OCI-LY3 (cell line): ENCODE measurements around the gene CBX1.

ENCODE experiments used
- H2AFZ ChIP-seq: fragments of 200-600, 300-600 bp; shearing (Covaris generic); 2 replicates; pipeline ENCODE4 v1.6.0; 2014; ENCODE audit warnings: antibody characterized with exemption, low read depth, low read length
- H3K27ac ChIP-seq: fragments of 200-600, 300-600 bp; sonication (generic); 2 replicates; pipeline ENCODE4 v1.5.1; 2014; ENCODE audit warnings: mild to moderate bottlenecking, low read length, moderate library complexity, mixed read lengths
- H3K27me3 ChIP-seq: fragments of 200-600, 300-600 bp; sonication (generic); 2 replicates; pipeline ENCODE4 v1.6.1; 2014; ENCODE audit warnings: low read depth, low read length, mixed read lengths
- H3K36me3 ChIP-seq: fragments of 200-600, 300-600 bp; sonication (generic); replicated peaks from 2 replicates; pipeline ENCODE3; 2014; ENCODE audit warnings: low read depth, low read length, mixed read lengths
- H3K4me1 ChIP-seq: fragments of 300-600, 200-600 bp; sonication (generic); 2 replicates; pipeline ENCODE4 v1.6.1; 2014; ENCODE audit warnings: low read length, mixed read lengths
- H3K4me2 ChIP-seq: fragments of 200-600, 300-600 bp; sonication (generic); 2 replicates; pipeline ENCODE4 v1.6.1; 2014; ENCODE audit warnings: low read length, mixed read lengths
- H3K4me3 ChIP-seq: fragments of 300-600, 200-600 bp; sonication (generic); 2 replicates; pipeline ENCODE4 v1.5.1; 2014; ENCODE audit warnings: antibody characterized with exemption, mild to moderate bottlenecking, low read length, moderate library complexity
- H3K79me2 ChIP-seq: fragments of 300-600, 200-600 bp; shearing (Covaris generic); 2 replicates; pipeline ENCODE4 v1.6.1; 2014; ENCODE audit warnings: mild to moderate bottlenecking, low read length, mixed read lengths
- H3K9ac ChIP-seq: fragments of 300-600, 200-600 bp; shearing (Covaris generic); 2 replicates; pipeline ENCODE4 v1.6.0; 2014; ENCODE audit warnings: mild to moderate bottlenecking, low read length, moderate library complexity
- H3K9me3 ChIP-seq: fragments of 200-600, 300-600 bp; shearing (Covaris generic); 2 replicates; pipeline ENCODE4 v1.6.1; 2014; ENCODE audit warnings: low read length, mixed read lengths; ENCODE audit not compliant: insufficient read depth
- H4K20me1 ChIP-seq: fragments of 200-600, 300-600 bp; sonication (generic); 2 replicates; pipeline ENCODE4 v1.6.1; 2016; ENCODE audit warnings: low read length, mixed read lengths; ENCODE audit not compliant: insufficient read depth
- EZH2phosphoT487 ChIP-seq: fragments of 200-600 bp; shearing (Covaris generic); IDR thresholded peaks from 2 replicates; pipeline ENCODE4 v1.6.1; 2018; ENCODE audit warnings: antibody characterized with exemption, mixed run types, low read depth
- TF ChIP-seq, protein P1 (sequence below): fragments of 200-600, 300-600 bp; sonication (generic); IDR thresholded peaks from 2 replicates; pipeline ENCODE4 v1.5.1; 2014; ENCODE audit warnings: antibody characterized with exemption, low read length, low read depth

The CBX1 gene

DNA sequence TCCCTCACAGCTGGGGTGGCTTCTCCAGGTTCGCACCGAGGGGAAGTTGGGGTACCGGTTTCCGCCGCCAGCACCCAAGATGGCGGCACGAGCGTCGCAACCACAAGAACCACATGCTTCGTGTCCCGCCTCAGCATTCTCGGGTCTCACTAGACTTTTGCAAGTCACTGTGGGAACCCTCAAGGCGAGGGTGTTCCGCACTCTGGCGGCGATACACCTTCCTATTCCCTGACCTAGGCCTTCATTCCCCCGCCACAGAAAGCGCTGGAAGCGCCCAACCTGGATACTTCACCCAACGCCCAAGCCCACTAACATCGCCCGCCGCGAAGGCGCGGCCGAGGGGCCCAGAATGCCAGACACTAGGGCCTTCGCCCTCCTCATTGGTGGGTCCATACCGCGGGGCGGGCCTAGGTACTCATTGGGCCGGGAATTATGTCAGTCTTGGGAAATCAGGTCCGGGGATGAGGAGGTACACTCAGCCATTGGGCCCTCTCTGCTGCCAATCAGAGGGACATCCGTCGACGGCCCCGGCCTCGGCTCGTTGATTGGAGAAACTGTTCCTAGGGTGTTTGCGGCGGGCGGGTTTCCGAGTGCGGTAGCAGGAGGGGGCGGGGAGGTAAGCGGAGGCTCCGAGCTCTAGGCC, 53.4 kb downstream of the CBX1 start, which contains the start of gene NFE2L1:
Gene NFE2L1, plus strand, starts transcription at position 619 of the 643 bp plus-strand sequence. CDS start 2,760 bp downstream, outside the sequence.
- Histone ChIP-seq H3K27ac (peak within 1 kb of the TSS; percentile 86), H3K79me2 (peaks cover 65% of the 10 kb centered on the region), H3K9me3 (no peaks in the 10 kb centered on the region), H3K4me1 (peaks cover 27% of the 10 kb centered on the region), H3K4me3 (peak within 1 kb of the TSS; percentile 98), H4K20me1 (peaks cover 17% of the 10 kb centered on the region; the same call in 1 of the 2 replicates), H3K36me3 (peaks cover 31% of the 10 kb centered on the region), H3K27me3 (no peaks in the 10 kb centered on the region), H2AFZ (peak within 1 kb of the TSS; percentile 75; the same call in 1 of the 2 replicates), H3K9ac (peak within 1 kb of the TSS; percentile 99), H3K4me2 (peak within 1 kb of the TSS; percentile 89)
- no peak for TF ChIP-seq EZH2phosphoT487
- TF ChIP-seq, protein P1, sequence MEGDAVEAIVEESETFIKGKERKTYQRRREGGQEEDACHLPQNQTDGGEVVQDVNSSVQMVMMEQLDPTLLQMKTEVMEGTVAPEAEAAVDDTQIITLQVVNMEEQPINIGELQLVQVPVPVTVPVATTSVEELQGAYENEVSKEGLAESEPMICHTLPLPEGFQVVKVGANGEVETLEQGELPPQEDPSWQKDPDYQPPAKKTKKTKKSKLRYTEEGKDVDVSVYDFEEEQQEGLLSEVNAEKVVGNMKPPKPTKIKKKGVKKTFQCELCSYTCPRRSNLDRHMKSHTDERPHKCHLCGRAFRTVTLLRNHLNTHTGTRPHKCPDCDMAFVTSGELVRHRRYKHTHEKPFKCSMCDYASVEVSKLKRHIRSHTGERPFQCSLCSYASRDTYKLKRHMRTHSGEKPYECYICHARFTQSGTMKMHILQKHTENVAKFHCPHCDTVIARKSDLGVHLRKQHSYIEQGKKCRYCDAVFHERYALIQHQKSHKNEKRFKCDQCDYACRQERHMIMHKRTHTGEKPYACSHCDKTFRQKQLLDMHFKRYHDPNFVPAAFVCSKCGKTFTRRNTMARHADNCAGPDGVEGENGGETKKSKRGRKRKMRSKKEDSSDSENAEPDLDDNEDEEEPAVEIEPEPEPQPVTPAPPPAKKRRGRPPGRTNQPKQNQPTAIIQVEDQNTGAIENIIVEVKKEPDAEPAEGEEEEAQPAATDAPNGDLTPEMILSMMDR = no peak

- H3K4me1 ChIP-seq = peaks cover 22% of the 10 kb centered on the region
- H3K4me2 ChIP-seq = peak overlapping the region; percentile 89
- H3K36me3 ChIP-seq = peaks cover 26% of the 10 kb centered on the region
- H3K27me3 ChIP-seq = no peaks in the 10 kb centered on the region
- H4K20me1 ChIP-seq = peaks cover 11% of the 10 kb centered on the region; the same call in 1 of the 2 replicates
- peak overlapping the region; percentile 85 for H3K27ac ChIP-seq
- peak overlapping the region; percentile 84 for H3K9ac ChIP-seq
- peaks cover 58% of the 10 kb centered on the region for H3K79me2 ChIP-seq
- TF ChIP-seq, protein P1 = no peak
- TF ChIP-seq EZH2phosphoT487 = no peak
- H3K9me3 ChIP-seq = no peaks in the 10 kb centered on the region
- H3K4me3 ChIP-seq = peak overlapping the region; percentile 82
- peak overlapping the region; percentile 75; the same call in 1 of the 2 replicates for H2AFZ ChIP-seq
Observed at GRCh38 chr17:48047113-48047740, 54.1 kb downstream of the CBX1 start.

- H3K9ac ChIP-seq = peak overlapping the region; percentile 84; the same call in 1 of the 2 replicates
- peak overlapping the region; percentile 82 for H3K4me3 ChIP-seq
Observed at GRCh38 chr17:48046296-48046695, 55.0 kb downstream of the CBX1 start.

More at GRCh38 chr17:48046296-48046695, 55.0 kb downstream of the CBX1 start:
- TF ChIP-seq, protein P1 = no peak
- no peak for TF ChIP-seq EZH2phosphoT487
- Histone ChIP-seq H2AFZ (no peak overlapping the region), H3K4me1 (peaks cover 18% of the 10 kb centered on the region), H3K9me3 (no peaks in the 10 kb centered on the region), H3K79me2 (peaks cover 49% of the 10 kb centered on the region), H3K36me3 (peaks cover 16% of the 10 kb centered on the region), H3K27ac (no peak overlapping the region), H3K4me2 (peak overlapping the region; percentile 89), H3K27me3 (no peaks in the 10 kb centered on the region), H4K20me1 (peaks cover 5% of the 10 kb centered on the region; the same call in 1 of the 2 replicates)
